Posterior vena cava (tissue), 2 donors: ENCODE data around the gene GFI1B. TPM values are rescaled to one million over a fixed set of nuclear protein-coding genes. Genes with fewer than 3 reads are reported as not detected.
"Not testable (repeated sequence)": the region's sequence is repeated elsewhere in the genome, so short reads cannot be mapped to it uniquely, and the experiment has no call there.

Source experiments
- DNase-seq: peaks from one replicate; pipeline ENCODE4 v3.0.0-alpha.2; 2020; ENCODE audit warnings: low spot score
- intact Hi-C, 2 donors: fragments of 100-400 bp; cut with DNase I; formaldehyde crosslinking; loops; one replicate each; pipeline versions ENCODE4 v1.14.1 to v1.14.2; 2022 to 2023
- total RNA-seq, 2 donors: library from RNA; stranded (reverse); fragmentation: NEBNext Ultra II Directional; extraction: Animal tissue kit (Norgen Biotek cat#: 25700); gene quantifications; one replicate each; pipeline ENCODE4 v1.2.1, GENCODE V29; 2021
- donor health status: DM: yes; HTN: yes; CAD: no.
- donor health status: DM: yes; HTN: yes; CAD: no.

The GFI1B gene
- total RNA-seq, 2 donors from 2014 or later, result not detected

DNA sequence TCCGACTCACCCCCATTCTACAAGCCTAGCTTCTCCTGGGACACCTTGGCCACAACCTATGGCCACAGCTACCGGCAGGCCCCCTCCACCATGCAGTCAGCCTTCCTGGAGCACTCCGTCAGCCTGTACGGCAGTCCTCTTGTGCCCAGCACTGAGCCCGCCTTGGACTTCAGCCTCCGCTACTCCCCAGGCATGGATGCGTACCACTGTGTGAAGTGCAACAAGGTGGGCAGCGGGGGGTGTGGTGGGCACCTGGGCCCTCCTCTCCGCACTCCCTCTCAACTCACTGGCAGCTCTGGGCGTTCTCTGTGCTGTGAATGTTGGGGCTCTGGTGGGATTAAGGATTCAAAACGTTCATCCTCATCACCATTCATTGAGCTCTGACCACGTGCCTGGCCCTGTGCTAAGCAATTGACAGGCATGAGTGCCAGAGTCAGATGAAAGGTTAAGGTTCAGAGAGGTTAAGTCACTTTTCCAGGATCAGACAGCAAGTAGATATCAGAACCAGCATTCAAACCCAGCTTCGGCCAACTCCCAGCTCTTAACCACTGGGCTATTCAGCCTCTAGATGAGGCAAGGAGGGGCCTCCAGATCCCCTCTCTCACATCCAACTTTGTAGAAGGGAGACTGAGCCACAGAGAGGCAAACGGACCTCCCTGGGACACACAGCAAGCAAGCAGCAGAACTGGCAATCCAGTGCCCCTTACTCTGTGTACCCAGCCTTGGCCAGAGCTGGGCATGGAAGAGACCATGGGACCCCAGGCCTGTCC lies 9.9 kb downstream of the GFI1B start:
- intact Hi-C loops, result no loop called here
- DNase-seq, result no peak

DNA sequence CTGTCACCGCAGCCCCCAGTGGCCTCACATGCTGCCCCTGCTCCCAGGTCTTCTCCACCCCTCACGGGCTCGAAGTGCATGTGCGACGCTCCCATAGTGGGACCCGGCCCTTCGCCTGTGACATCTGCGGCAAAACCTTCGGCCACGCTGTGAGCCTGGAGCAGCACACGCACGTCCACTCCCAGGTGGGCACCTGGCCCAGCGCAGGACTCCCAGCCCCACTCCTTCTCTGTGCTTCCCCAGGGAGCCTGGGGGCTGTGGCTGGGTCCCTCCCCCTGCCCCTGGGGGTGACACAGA lies 10.5 kb downstream of the GFI1B start:
- intact Hi-C loops, result no loop called here

DNA sequence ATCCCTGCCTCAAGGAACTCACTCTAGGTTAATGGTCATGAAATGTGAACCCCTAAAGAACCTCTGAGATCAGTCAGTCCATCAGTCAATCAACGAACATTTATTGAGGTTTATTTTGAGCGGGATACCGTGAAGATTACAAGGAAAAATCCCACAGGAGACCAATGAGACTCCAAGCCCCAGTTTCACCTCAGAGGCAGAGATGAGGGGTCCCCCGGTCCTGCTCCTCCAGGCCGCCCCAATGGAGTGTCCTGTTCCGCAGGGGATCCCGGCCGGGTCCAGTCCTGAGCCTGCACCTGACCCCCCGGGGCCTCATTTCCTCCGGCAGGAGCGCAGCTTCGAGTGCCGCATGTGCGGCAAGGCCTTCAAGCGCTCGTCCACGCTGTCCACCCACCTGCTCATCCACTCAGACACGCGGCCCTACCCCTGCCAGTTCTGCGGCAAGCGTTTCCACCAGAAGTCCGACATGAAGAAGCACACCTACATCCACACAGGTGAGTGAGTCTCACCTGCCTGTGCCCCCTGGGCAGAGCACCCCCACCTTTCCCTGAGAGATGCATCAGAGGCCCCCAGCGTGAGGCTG lies 11.0 kb downstream of the GFI1B start:
- intact Hi-C loops, result no loop called here
- no peak for DNase-seq

More for the DNA sequence above, 10.5 kb downstream of the GFI1B start:
- no peak for DNase-seq

- intact Hi-C loops, DNase-seq: not testable (repeated sequence)
These were observed 11.6 kb downstream of the GFI1B start for GRCh38 chr9:132989998-132990557.

- intact Hi-C loops, result no loop called here
- DNase-seq, result no peak
These were observed 12.3 kb downstream of the GFI1B start for GRCh38 chr9:132990781-132991180.

DNA sequence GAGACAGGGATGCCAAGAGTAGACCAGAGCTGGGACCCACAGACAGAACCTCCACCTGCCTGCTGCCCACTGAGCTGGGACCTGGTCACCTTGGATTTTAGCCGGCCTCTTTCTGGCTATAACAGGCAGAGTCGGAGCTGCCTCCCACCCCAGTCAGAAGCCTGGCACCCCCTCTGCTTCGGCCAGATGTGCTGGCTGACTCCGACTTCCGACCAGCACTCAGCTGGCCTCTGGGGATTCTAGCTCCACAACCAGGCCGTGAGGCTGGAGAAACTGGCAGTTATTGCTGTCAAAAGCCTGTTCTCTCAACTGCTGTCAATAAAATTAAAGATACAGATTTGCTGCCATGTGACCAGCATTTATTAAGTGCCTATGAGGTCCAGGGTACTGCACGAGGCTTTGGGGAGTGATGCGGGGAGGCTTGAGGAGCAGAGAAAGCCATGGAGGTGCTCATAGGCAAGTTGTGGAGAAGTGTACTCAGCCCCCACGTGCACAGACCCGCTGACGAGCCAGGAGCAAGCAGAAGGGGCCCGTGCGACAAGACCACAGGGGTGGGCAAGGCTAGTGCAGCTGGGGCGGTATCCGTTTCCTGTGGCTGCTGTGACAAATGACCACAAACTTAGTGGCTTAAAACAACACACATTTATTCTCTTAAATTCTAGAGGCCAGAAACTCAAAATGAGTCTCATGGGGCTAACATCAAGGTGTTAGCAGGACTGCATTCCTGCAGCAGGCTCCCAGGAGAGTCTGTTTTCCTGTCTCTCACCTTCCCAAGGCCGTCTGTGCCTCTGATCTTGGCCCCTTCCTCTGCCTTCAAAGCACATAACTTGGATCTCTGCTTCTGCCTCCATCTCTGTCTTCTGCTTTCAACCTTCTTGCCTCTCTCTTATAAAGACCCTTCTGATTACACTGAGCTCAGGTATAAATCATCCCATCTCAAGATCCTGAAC lies 13.1 kb downstream of the GFI1B start:
- intact Hi-C loops, result no loop called here
- DNase-seq, result peak; percentile 12

DNA sequence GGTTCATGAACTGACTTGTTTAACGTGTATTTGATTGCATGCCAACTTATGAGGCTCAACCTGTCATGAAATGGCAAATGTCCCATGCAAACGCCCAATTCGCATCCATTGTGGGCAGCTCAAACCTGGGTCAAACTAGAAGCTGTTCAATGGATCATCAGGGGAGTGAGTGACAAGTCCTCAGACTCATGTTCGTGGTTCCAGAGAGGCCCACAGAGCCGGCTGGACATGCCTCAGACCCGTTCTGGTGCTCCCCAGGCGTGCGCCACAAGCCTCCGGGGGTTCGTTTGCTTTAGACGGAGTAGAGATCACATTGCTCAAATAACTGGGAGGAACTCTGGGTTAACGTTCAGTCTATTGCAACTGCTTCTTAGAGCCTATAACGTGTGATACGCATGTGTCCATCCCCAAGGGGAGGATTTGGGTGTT lies 15.0 kb downstream of the GFI1B start:
- intact Hi-C loops, result no loop called here
- no peak for DNase-seq

DNA sequence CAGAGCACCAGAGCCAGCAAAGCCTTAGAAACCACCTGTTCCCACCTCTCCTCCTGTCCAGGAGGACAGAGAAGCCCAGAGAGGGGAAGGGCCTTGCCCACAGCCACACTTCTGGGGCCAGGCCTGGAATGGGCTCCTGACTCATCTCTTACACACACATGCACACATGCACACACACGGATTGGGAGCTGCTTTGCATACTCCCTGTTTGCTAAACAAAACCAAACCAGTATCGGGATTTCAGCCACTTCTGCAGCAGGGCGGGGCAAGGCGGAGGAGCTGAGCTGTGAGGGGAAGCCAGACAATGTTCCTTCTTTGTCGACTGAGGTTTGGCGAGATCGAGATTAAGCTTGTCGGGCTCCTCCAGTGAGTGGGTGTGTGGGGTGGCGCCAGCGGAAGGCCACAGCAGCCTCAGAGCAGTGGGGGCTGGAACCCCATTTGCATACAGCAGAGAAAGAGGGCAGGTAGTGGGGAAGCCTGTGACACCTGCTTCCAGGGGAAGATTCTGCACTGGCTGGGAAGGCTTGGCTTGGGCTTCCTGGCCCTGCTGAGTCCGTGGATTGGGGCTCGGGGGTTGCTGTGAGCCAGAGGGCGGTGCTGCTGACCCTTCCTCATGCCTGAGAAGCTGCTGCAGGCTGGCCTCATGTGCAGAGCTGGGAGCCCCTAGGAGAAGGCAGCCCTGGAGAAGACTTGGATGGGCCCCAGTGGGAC lies 16.1 kb downstream of the GFI1B start:
- intact Hi-C loops, result no loop called here
- DNase-seq, result no peak

DNA sequence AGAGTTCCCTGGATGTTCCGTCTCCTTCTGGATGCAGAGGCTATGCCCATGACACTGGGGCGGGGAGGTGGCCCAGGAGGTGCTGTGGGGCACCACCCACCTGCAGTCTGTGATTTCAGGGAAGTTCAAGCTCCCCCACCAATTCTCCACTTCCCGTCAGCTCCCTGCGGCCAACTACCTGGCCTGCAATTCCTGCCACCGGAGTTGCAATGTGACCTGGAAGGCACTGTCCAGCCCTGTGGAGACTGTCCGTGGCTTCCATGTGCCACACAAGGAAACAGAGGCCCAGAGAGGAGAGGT lies 16.6 kb downstream of the GFI1B start:
- no peak for DNase-seq
- intact Hi-C loops, result no loop called here

- intact Hi-C loops, result no loop called here
- no peak for DNase-seq
These were observed 17.4 kb downstream of the GFI1B start for GRCh38 chr9:132995879-132996278.

DNA sequence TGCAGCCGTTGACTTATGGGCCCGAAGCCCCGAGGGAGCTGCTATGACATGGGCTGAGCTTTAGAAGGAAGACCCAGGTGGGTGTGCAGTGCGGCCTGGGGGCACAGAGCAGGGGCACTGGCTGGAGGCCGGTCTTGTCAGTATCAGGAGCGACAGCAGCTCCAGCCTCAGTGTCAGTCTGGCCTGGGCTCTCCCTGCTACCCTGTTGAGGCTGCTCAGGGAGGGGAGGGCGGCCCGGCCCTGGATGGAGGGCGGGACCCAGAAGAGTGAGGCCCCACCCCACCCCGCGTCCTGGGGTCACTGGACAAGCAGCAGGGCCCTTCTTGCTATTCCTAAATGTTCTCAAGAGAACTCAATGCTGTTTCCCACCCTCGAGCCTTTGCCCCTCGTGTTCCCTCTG lies 18.0 kb downstream of the GFI1B start:
- intact Hi-C loops, result no loop called here
- DNase-seq, result peak; percentile 45

GRCh38 chr9:132997591-132997990 lies 19.1 kb downstream of the GFI1B start:
- intact Hi-C loops, result no loop called here
- DNase-seq, result peak; percentile 32

- intact Hi-C loops, DNase-seq: not testable (repeated sequence)
These were observed 19.7 kb downstream of the GFI1B start for GRCh38 chr9:132998221-132998620.

DNA sequence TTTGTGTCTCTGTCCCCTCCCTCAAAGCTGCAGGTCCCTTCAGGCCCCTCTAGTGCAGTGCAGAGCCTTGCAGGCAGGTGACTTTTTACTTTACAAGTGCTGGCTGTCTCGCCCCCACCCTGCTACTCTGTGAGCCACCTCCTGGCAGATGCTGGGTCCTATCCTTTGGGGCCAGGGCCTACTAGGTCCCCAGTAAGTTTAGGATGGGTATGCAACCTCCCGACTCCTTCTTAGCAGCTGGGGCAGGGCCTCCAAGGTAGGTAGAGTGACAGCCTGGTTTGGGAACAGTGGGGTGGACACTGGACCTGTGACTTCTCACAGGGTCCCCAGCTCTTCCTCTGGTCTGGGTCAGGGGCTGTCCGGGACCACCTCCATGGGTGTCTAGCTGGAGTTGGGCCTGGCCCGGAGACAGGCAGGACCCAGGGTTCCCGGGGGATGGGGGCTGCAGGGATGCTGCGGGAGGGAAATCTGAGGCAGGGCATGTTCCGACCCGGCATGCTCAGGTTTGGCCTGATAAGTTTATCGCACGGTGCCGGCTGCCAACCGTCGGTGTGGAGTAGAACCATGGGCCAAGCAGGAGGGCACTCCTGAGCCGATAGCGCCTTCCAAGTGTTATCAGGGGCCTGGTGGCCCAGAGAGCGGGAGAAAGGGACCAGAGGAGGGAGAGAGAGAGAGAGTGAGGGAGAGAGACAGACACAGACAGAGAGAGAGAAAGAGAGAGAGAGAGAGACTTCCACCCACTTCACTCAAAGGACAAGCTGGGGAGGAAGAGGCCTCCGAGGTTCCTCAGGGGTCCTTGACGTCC lies 20.5 kb downstream of the GFI1B start:
- DNase-seq, result peak; percentile 55
- intact Hi-C loops, result no loop called here

GRCh38 chr9:133002147-133003070 lies 23.9 kb downstream of the GFI1B start:
- DNase-seq, result peak; percentile 57
- intact Hi-C loops, result no loop called here

GRCh38 chr9:133003071-133003461 lies 24.6 kb downstream of the GFI1B start:
- intact Hi-C loops, result no loop called here

DNA sequence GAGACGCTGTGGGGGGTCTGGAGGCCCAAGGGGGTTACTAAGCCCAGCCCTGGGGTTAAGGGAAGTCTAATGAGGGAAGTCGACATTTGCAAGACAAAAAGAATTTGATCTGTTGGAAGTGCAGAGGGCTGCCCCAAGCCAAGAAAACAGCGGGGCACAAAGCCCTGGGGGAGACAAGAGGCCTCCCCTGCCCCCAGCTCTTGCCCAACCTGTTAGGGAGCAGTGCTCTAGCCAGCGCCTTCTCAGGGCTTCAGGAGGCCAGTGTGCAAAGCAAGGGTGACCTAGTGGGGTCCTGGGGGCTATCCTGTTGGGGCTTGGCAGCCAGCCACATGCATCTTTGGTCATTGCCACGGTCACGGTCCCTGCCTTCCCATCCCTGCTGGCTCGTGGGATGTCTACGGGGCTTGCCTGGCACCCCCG lies 25.2 kb downstream of the GFI1B start:
- intact Hi-C loops, result no loop called here
- peak; percentile 54 for DNase-seq

More at GRCh38 chr9:133003071-133003461, 24.6 kb downstream of the GFI1B start:
- peak; percentile 50 for DNase-seq
